Muscle layer of duodenum (tissue), 2 donors: ENCODE results near the gene AHI1.
A peak's percentile ranks its signal among the peaks of the same experiment; 100 is the strongest.

Source experiments
- H3K27ac ChIP-seq: one replicate; pipeline ENCODE4 v1.7.0; 2013; ENCODE audit warnings: mild to moderate bottlenecking, low read length
- H3K27me3 ChIP-seq: one replicate; pipeline ENCODE4 v1.7.0; 2013; ENCODE audit warnings: low read depth, mild to moderate bottlenecking, control low read depth, low read length
- H3K36me3 ChIP-seq, 2 donors: one replicate each; pipeline ENCODE4 v1.7.0; 2013; ENCODE audit warnings: low read length in 2 of 2, control low read depth in 1 of 2, mild to moderate bottlenecking in 1 of 2; ENCODE audit not compliant: insufficient read depth in 2 of 2, control insufficient read depth in 1 of 2
- H3K4me1 ChIP-seq, 2 donors: one replicate each; pipeline ENCODE4 v1.7.0; 2013; ENCODE audit warnings: low read length in 2 of 2, mild to moderate bottlenecking in 2 of 2, control low read depth in 1 of 2, moderate library complexity in 1 of 2; ENCODE audit not compliant: insufficient read depth in 2 of 2, control insufficient read depth in 1 of 2
- H3K4me3 ChIP-seq, 2 donors: one replicate each; pipeline ENCODE4 v1.7.0; 2013; ENCODE audit warnings: low read length in 2 of 2, low read depth in 1 of 2, mild to moderate bottlenecking in 1 of 2
- H3K9me3 ChIP-seq, 2 donors: one replicate each; pipeline ENCODE4 v1.7.0; 2013; ENCODE audit warnings: low read length in 2 of 2, control low read depth in 1 of 2, mild to moderate bottlenecking in 1 of 2; ENCODE audit not compliant: control insufficient read depth in 1 of 2
- donor health status: healthy.

The AHI1 gene

DNA sequence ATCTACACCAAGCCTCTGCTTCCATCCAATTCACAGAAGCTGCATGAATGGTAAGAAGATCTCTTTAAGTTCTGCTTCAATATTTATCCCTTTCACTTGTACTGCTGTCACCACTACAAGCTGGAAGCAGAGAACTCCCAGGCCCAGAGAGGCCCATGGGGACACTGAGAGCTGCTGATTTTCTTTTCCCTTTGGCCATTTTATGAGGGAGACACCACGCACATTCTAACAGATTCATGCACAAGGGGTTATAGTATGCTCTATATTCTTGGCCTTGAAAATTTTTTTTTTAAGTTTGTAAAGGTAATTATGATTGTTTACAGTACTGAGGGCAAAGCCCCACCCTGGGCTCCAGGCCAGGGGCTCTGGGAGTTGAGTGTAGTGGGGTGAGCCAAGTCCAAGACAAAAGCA, 228.1 kb downstream of the AHI1 start:
- H3K27me3 ChIP-seq, result no peaks in the 10 kb centered on the region
- H3K36me3 ChIP-seq, result no peaks in the 10 kb centered on the region

DNA sequence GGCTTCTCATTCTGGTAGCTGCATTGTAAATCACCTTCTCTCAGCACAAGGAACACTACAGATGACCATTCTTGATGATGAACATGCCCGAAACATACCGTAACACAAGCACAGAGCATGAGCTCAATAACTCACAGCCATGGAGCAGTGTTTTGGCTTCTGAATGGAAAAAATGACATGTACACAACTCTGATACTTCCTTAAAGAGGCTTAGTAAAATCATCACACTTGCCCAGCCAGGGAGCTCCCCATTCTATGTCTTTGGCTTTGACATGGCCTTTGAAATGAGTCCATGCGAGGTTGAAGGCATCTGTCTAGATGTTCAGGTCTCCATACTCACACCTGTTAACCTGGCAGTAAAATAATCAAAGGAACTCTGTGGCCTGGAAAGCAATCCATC, 228.8 kb downstream of the AHI1 start:
- peak overlapping the region; percentile 14 for H3K27ac ChIP-seq
- no peaks in the 10 kb centered on the region for H3K36me3 ChIP-seq
- no peaks in the 10 kb centered on the region for H3K27me3 ChIP-seq
- no peaks in the 10 kb centered on the region for H3K9me3 ChIP-seq
- no peak overlapping the region for H3K4me3 ChIP-seq
- H3K4me1 ChIP-seq, result no peaks in the 10 kb centered on the region

More for the DNA sequence above, 228.1 kb downstream of the AHI1 start:
- Histone ChIP-seq H3K4me1 (no peaks in the 10 kb centered on the region), H3K4me3 (no peak overlapping the region), H3K27ac (peak overlapping the region; percentile 14), H3K9me3 (no peaks in the 10 kb centered on the region)

DNA sequence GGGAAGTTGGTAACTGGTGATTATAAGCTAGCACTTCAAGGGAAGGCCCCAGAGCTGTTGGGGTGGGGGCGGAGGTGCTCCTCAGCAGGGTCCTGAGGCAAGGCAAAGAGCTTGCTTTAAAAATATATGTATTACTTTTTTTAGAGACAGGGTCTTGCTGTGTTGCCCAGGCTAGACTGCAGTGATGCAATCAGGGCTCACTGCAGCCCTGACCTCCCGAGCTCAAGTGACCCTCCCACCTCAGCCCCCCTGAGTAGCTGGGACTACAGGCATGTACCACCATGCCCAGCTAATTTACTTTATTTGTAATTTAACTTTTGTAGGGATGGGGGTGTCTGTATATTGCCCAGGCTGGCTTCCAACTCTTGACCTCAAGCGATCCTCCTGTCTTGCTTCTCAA, 229.3 kb downstream of the AHI1 start:
- Histone ChIP-seq H3K27ac (no peak overlapping the region), H3K4me1 (no peaks in the 10 kb centered on the region), H3K4me3 (no peak overlapping the region), H3K9me3 (no peaks in the 10 kb centered on the region), H3K27me3 (no peaks in the 10 kb centered on the region), H3K36me3 (no peaks in the 10 kb centered on the region)

DNA sequence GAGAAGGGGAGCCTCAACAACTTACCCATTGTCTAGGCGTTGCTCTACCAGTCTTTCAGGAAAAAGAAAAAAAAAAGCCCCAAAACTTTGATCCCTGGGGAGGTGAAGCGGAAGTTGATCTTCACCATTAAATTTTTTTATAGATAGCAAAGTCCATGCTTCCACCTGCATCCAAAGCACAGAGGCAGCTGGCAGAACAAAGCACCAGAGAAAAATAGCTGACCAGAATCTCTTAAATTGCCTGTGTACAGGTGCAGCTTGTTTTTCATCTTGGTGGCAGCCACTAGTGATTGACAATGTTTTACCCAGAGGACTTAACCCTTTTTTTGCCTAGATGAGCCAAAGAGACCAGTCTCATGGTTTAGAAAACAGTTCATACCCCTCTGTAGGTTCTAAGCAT, 230.5 kb downstream of the AHI1 start:
- H3K4me1 ChIP-seq, result no peaks in the 10 kb centered on the region
- no peak overlapping the region for H3K27ac ChIP-seq
- H3K36me3 ChIP-seq, result no peaks in the 10 kb centered on the region

DNA sequence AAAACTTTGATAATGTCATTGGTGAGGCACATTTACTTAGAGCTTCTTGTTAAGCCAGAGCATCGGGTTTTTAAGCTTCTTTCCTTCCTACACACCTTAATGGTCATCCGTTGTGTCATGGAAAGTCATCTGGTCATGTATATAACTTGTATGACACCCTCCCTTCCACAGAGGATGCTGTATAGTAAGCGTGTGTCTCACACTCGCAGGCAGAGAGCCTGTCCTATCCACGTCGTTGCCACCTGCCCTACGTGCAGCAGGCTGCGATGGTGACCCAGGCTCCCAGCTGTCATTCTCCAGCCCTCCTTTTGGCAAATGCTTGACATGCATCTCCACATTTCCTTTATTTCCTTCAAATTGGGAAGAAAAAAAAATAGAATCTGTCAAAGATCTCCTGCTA, 230.9 kb downstream of the AHI1 start:
- Histone ChIP-seq H3K27ac (no peak overlapping the region), H3K27me3 (no peaks in the 10 kb centered on the region), H3K36me3 (no peaks in the 10 kb centered on the region), H3K9me3 (no peaks in the 10 kb centered on the region), H3K4me3 (no peak overlapping the region), H3K4me1 (no peaks in the 10 kb centered on the region)

More for the DNA sequence above, 230.5 kb downstream of the AHI1 start:
- H3K4me3 ChIP-seq, result no peak overlapping the region
- no peaks in the 10 kb centered on the region for H3K27me3 ChIP-seq
- no peaks in the 10 kb centered on the region for H3K9me3 ChIP-seq

DNA sequence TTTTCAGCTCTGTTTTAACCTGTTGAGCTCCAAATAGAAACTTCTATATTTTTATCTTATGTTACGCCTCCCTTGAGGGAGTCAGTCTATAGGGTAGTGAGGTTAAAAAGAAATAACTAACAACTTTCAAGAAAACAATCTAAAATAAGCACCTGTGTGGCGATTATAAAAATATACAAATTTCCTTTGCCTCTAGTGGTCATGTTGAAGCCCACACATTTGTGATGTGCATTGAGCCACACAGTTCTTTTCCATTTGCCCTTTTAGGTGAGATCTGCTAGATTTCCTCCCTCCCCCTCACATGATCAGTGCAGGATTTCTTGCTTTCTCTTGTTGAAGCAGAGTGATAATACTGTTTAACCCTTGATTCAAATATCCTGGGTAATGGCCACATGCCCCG, 232.3 kb downstream of the AHI1 start:
- no peaks in the 10 kb centered on the region for H3K27me3 ChIP-seq
- no peak overlapping the region for H3K4me3 ChIP-seq
- H3K36me3 ChIP-seq, result no peaks in the 10 kb centered on the region
- no peak overlapping the region for H3K27ac ChIP-seq
- H3K4me1 ChIP-seq, result no peaks in the 10 kb centered on the region
- H3K9me3 ChIP-seq, result no peaks in the 10 kb centered on the region

DNA sequence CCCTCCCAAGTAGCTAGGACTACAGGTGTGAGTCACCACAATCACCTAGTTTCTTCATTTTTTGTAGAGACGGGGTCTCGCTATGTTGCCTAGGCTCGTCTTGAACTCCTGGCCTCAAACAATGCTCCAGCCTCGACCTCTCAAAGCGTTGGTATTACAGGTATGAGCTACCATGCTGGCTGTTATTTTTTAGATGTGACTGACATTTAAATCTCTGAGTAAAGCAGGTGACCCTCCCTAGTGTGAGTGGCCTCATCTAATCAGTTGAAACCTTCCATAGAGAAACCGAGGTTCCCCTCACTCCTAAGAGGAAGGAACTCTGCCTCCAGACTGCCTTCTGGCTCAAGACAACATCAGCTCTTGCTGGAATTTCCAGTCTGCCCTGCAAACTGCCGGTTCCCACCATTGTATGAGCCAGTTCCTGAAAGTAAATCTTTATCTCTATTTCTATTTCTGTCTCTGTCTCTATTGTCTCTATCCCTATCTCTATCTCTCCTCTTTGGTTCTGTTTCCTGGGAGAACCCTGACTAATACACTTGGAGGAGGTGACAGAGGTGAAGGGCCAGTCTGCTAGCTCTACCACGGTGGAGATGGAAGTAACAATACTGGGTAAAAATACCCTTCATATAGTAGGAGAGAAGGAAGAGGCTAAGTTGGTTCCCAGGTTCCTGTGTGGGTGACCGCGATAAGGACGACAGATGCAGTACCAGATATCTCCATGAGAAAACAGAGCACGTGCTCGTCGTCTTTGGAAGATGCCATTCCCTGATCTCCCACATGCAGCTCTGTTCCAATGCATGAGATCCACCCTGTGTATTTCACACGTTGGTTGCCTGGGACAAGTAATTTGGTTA, 235.4 kb downstream of the AHI1 start:
- Histone ChIP-seq H3K9me3 (no peaks in the 10 kb centered on the region), H3K36me3 (no peaks in the 10 kb centered on the region), H3K27ac (no peak overlapping the region)

DNA sequence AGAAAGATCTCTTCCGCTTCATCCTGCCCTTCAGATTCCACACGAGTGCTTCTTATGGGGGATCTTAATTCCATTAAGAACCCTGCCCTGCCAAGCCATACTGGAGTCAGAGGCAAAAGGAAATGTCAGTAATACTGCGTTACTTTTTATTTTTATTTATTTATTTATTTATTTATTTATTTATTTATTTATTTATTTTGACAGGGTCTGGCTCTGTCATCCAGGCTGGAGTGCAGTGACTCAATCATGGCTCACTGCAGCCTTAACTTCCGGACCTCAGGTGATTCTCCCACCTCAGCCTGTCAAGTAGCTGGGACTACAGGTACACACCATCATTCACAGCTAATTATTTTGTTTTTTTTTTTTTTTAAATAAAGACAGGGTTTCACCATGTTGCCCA, 236.9 kb downstream of the AHI1 start:
- Histone ChIP-seq H3K4me1 (no peaks in the 10 kb centered on the region), H3K4me3 (no peak overlapping the region), H3K9me3 (no peaks in the 10 kb centered on the region), H3K27ac (no peak overlapping the region), H3K36me3 (no peaks in the 10 kb centered on the region), H3K27me3 (no peaks in the 10 kb centered on the region)

More for the DNA sequence above, 235.4 kb downstream of the AHI1 start:
- Histone ChIP-seq H3K4me3 (no peak overlapping the region), H3K4me1 (no peaks in the 10 kb centered on the region), H3K27me3 (no peaks in the 10 kb centered on the region)

DNA sequence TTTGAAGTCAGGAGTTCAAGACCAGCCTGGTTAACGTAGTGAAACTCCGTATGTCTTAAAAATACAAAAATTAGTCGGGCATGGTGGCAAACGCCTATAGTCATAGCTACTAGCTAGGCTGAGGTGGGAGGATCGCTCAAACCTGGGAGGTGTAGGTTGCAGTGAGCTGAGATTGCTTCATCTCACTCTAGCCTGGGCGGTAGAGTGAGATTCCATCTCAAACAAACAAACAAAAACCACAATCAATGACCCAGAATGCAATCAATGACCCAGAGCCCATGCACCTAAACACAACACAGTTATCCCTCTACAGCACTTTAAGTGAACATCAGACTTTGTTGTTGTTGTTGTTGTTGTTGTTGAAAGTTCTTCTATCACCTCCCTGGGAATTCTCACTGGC, 238.6 kb downstream of the AHI1 start:
- H3K9me3 ChIP-seq, result no peaks in the 10 kb centered on the region
- no peak overlapping the region for H3K27ac ChIP-seq
- H3K27me3 ChIP-seq, result no peaks in the 10 kb centered on the region
- H3K4me1 ChIP-seq, result no peaks in the 10 kb centered on the region
- no peak overlapping the region for H3K4me3 ChIP-seq
- H3K36me3 ChIP-seq, result no peaks in the 10 kb centered on the region

DNA sequence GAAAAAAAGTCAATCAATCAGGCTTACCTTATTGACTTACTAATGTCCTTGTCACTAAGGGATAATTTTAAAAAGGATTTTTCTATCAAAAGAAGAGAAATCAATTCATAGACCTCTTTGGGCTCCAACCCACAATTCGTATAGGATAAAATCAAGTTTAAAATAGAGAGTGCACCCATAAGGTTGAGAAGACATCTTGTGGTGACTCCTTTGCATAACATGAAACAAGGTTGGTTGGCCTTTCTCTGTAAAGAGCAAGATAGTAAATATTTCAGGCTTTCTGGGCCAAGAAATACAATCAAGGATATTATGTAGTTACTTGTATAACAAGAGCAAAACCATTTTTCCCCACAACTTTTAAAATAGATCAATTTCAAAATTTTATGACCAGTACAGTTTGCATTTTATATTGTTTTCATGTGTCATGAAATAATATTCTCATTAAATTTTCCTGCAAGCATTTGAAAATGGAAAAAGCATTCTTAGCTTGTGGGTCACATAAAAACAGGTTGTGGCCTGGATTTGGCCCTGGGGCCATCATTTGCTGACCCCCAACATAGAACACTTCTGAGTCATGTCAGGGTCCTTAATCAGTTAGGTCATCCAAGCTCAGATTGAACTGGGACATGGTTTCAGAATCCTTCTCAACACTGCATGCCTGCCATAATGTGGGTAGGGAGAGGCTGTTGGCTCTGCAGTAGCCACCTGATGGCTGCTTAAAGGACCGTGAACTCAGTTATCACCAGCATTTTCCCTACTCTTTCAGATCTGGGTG, 239.7 kb downstream of the AHI1 start:
- Histone ChIP-seq H3K36me3 (no peaks in the 10 kb centered on the region), H3K4me3 (no peak overlapping the region), H3K9me3 (no peaks in the 10 kb centered on the region), H3K27me3 (no peaks in the 10 kb centered on the region), H3K27ac (no peak overlapping the region), H3K4me1 (no peaks in the 10 kb centered on the region)

DNA sequence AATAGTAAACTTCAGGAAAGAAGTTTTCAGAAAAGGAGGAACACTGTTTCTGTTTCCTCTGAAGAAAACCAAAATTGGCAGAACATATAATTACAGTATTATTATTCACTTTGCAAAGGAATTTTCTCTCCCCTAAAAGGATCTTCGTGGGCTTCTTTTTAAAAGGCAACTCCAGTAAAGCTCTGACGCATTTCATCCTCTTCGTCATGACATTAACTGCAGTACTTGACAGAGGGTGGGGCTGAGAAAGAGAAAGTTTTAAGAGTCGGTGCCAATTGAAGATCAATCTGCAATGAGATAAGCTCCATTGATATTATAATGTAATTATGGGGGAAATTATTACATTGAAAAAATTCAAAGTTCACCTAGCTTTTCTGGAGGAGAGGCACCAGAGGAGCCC, 240.7 kb downstream of the AHI1 start:
- Histone ChIP-seq H3K36me3 (no peaks in the 10 kb centered on the region), H3K27ac (peak overlapping the region; percentile 35), H3K27me3 (no peaks in the 10 kb centered on the region), H3K9me3 (no peaks in the 10 kb centered on the region), H3K4me3 (no peak overlapping the region), H3K4me1 (no peaks in the 10 kb centered on the region)
